ENCODE measurements around the gene THBD. TPM values are rescaled to one million over a fixed set of nuclear protein-coding genes. Genes with fewer than 3 reads are reported as not detected.

THBD gene
- total RNA-seq, 4 donors from 2014 or later: 39.7 to 329 (median 241) TPM

DNA sequence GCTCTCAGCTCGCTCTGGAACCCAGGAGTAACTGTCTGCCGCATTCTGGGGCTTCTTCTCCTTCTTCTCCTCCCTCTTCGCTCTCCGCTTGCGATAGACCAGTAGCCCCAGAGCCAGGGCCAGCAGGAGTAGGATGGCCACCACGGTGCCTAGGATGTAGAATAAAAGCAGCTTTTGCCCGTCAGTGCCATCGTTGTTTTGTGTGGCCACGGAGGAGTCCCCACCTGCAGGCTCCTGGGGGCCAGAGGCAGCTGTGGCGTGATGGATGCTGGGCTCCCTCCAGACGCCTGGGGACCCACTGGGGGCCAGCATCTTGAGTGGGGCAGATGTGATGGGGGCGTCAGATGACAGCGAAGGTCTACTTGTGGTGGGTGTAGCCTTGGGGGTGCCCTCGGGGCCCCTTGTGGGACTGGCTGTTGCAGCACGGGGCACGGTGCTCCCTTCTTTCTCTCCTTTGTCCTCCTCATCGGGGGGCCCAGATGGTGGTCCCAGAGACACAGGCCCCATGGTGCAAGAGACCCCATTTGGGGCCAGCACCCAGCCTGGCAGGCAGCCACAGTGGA lies 34.9 kb upstream of the THBD start:
- 87% methylated on average over 12 of the region's 17 CpGs for WGBS
- no peaks in the 10 kb centered on the region for H3K27me3 ChIP-seq
- peak overlapping the region; percentile 43 for H3K4me3 ChIP-seq
- TF ChIP-seq, protein P1, sequence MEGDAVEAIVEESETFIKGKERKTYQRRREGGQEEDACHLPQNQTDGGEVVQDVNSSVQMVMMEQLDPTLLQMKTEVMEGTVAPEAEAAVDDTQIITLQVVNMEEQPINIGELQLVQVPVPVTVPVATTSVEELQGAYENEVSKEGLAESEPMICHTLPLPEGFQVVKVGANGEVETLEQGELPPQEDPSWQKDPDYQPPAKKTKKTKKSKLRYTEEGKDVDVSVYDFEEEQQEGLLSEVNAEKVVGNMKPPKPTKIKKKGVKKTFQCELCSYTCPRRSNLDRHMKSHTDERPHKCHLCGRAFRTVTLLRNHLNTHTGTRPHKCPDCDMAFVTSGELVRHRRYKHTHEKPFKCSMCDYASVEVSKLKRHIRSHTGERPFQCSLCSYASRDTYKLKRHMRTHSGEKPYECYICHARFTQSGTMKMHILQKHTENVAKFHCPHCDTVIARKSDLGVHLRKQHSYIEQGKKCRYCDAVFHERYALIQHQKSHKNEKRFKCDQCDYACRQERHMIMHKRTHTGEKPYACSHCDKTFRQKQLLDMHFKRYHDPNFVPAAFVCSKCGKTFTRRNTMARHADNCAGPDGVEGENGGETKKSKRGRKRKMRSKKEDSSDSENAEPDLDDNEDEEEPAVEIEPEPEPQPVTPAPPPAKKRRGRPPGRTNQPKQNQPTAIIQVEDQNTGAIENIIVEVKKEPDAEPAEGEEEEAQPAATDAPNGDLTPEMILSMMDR (IDR thresholded peaks at IDR 0.05): no peak
- TF ChIP-seq POLR2AphosphoS5 (IDR thresholded peaks at IDR 0.05): no peak
- TF ChIP-seq EP300 (IDR thresholded peaks at IDR 0.05): no peak
- no peak for TF ChIP-seq POLR2A (IDR thresholded peaks at IDR 0.05)
- H3K36me3 ChIP-seq: no peaks in the 10 kb centered on the region
- H3K9me3 ChIP-seq: no peaks in the 10 kb centered on the region
- no peak for DNase-seq (ENCODE audit: low spot score in 2 of 2)
- peaks cover 33% of the 10 kb centered on the region for H3K4me1 ChIP-seq
- H3K27ac ChIP-seq: peak overlapping the region; percentile 85

DNA sequence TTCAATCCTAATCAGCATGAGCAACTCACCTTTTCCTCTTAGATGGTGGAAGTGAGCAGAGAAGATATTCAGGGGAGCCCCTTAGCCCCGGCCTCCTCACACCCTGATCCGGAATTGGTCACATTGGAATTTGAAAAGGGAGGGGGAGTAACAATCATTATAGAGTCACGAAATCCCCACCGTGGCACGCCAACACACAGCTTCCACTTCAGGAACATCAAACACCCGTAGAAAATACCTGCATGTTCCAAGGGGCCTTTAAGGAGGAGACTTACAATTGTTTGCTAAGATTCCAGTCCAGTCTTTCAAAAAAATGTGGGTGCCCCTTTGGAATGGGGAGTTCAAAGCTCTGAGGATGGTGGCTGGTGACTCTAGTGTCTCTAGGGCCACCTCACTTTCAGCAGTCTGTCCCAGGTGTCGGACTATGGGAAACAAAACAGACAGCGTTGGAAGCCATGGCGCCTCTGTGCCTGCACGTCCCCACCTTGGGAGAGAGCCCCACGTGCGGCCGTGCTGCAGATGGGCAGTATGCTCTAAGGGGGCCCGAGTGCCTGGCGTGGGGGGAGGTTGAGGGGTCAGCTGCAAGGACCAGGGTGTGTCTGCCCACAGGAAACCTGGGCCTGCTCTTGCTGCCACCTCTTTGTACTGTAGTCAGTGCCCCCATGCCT lies 34.2 kb upstream of the THBD start:
- peaks cover 33% of the 10 kb centered on the region for H3K4me1 ChIP-seq

GRCh38 chr20:23082846-23083552 lies 33.5 kb upstream of the THBD start:
- Histone ChIP-seq H3K36me3 (no peaks in the 10 kb centered on the region), H3K27ac (peak overlapping the region; percentile 85), H3K9me3 (no peaks in the 10 kb centered on the region), H3K4me3 (peak overlapping the region; percentile 43), H3K27me3 (no peaks in the 10 kb centered on the region), H3K4me1 (peaks cover 33% of the 10 kb centered on the region)
- TF ChIP-seq POLR2A (IDR thresholded peaks at IDR 0.05) (no peak), POLR2AphosphoS5 (IDR thresholded peaks at IDR 0.05) (no peak), EP300 (IDR thresholded peaks at IDR 0.05) (no peak)
- TF ChIP-seq, protein P1 (IDR thresholded peaks at IDR 0.05): no peak
- 45% methylated on average over 9 of the region's 9 CpGs for WGBS
- no peak for DNase-seq (ENCODE audit: low spot score in 2 of 2)

More for the DNA sequence above, 34.2 kb upstream of the THBD start:
- H3K36me3 ChIP-seq: no peaks in the 10 kb centered on the region
- no peak for DNase-seq (ENCODE audit: low spot score in 2 of 2)
- peak overlapping the region; percentile 85 for H3K27ac ChIP-seq
- H3K27me3 ChIP-seq: no peaks in the 10 kb centered on the region
- TF ChIP-seq POLR2A (IDR thresholded peaks at IDR 0.05): no peak
- no peak for TF ChIP-seq POLR2AphosphoS5 (IDR thresholded peaks at IDR 0.05)
- TF ChIP-seq, protein P1 (IDR thresholded peaks at IDR 0.05): no peak
- TF ChIP-seq EP300 (IDR thresholded peaks at IDR 0.05): no peak
- 66% methylated on average over 9 of the region's 15 CpGs for WGBS
- no peaks in the 10 kb centered on the region for H3K9me3 ChIP-seq
- peak overlapping the region; percentile 43 for H3K4me3 ChIP-seq

DNA sequence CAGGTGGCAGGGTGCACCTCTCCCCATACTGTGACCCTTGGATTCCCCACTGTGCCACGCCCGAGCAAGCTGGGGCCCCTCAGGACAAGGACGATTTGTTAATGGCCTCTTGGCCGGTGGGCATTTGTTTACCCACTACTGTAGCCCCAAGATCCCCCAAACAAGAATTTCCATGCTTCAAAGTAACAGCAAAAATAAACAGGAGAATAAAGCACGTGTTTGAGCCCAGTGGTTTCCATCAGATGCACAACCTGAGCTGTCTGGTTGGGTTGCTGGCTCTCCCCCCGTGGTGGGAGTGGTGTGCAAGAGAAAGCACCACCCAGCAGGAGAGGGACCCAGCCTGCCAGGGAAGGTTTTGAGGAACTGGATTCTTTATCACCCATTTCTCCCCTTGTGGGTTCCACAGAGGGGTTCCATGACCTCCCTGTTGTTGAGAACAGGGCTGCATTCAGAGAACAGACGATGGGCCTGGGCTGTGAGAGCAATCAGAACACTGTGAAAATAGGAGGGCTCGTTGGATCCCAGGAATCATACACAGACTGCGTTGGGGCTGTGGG lies 31.9 kb upstream of the THBD start:
- Histone ChIP-seq H3K4me1 (peaks cover 19% of the 10 kb centered on the region), H3K9me3 (no peaks in the 10 kb centered on the region), H3K27me3 (no peaks in the 10 kb centered on the region), H3K36me3 (no peaks in the 10 kb centered on the region), H3K4me3 (peak overlapping the region; percentile 43), H3K27ac (no peak overlapping the region)
- TF ChIP-seq POLR2AphosphoS5 (IDR thresholded peaks at IDR 0.05) (no peak), EP300 (IDR thresholded peaks at IDR 0.05) (no peak), POLR2A (IDR thresholded peaks at IDR 0.05) (no peak)
- TF ChIP-seq, protein P1 (IDR thresholded peaks at IDR 0.05): no peak
- DNase-seq (ENCODE audit: low spot score in 2 of 2): no peak
- WGBS: 91% methylated on average over 9 of the region's 9 CpGs

DNA sequence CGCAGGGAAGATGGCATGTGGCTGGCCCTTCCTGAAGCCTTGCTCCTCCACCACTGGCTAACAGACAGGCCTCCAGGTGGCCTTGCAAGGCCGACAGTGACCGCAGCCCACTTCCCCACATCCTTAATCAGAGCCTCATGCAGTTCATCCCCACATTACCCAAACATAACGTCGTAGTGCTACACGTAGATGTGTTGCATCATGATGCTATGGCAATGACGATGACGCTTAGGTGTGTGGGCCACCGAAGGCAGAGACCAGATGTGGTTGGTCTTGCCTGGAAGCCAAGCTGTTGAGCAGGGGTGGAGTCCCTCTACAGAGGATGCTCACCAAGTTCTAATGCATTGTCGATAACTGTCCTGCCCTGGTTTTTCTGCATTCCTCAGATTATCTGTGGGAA lies 31.0 kb upstream of the THBD start:
- H3K27ac ChIP-seq: no peak overlapping the region
- no peak overlapping the region for H3K4me3 ChIP-seq
- TF ChIP-seq, protein P1 (IDR thresholded peaks at IDR 0.05): no peak
- TF ChIP-seq POLR2A (IDR thresholded peaks at IDR 0.05): no peak
- no peak for TF ChIP-seq POLR2AphosphoS5 (IDR thresholded peaks at IDR 0.05)
- no peak for TF ChIP-seq EP300 (IDR thresholded peaks at IDR 0.05)
- no peak for DNase-seq (ENCODE audit: low spot score in 2 of 2)
- H3K36me3 ChIP-seq: no peaks in the 10 kb centered on the region
- no peaks in the 10 kb centered on the region for H3K9me3 ChIP-seq
- no peaks in the 10 kb centered on the region for H3K27me3 ChIP-seq
- peaks cover 19% of the 10 kb centered on the region for H3K4me1 ChIP-seq
- WGBS: 83% methylated on average over 10 of the region's 10 CpGs
